GM10248 (cell line): Measurements from ENCODE around the gene TPM3.
"Not testable (repeated sequence)": the region's sequence is repeated elsewhere in the genome, so short reads cannot be mapped to it uniquely, and the experiment has no call there.

Source experiments
- CTCF ChIA-PET: fragments of 300-600 bp; sonication (Branson Sonifier 250); formaldehyde crosslinking; extraction: SDS; loops from one replicate; lab custom pipeline; 2021; ENCODE audit warnings: antibody characterized with exemption; lab: Yijun Ruan, JAX
- POLR2A ChIA-PET: fragments of 350-650 bp; sonication (Branson Sonifier 250); formaldehyde crosslinking; extraction: SDS; loops from one replicate; lab custom pipeline; 2020; ENCODE audit warnings: antibody characterized with exemption; lab: Yijun Ruan, JAX
- DNase-seq: peaks from one replicate; pipeline ENCODE4 v3.0.0; 2012; ENCODE audit errors: extremely low spot score
- TF ChIP-seq, protein P1 (sequence below): IDR thresholded peaks from 2 replicates; pipeline ENCODE4 v1.5.1; 2012; ENCODE audit warnings: mild to moderate bottlenecking, low read depth; ENCODE audit errors: extremely low read depth, missing control alignments, control extremely low read depth

Gene TPM3

DNA sequence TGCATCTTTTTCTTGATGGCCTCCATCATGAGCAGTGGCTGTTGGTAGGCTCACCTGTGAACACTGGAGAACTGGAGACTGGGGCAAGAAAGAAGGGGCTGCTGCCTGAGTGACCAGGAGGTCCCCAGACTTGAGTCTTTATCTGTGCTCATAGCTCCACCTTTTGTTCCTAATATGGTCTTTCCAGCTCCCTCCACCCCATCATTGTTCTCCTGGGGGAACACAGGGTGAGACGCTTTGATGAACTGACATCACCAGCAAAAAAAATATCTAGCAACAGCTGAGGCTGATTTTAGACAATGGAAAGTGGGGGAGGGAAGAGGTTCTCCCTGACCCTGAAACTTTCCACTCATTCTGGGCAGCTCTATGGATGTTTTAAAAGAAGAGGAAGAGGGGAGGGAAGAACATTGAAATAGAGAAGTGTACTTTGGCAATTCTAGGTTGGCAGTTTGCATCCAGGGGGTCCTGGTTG, at the start of gene TPM3:
TPM3 (minus strand) TSS at position 111 of the 472 bp plus-strand sequence; CDS start at position 29, 82 bp downstream.
- no peak for DNase-seq
- POLR2A ChIA-PET: no interaction called here
- TF ChIP-seq, protein P1, sequence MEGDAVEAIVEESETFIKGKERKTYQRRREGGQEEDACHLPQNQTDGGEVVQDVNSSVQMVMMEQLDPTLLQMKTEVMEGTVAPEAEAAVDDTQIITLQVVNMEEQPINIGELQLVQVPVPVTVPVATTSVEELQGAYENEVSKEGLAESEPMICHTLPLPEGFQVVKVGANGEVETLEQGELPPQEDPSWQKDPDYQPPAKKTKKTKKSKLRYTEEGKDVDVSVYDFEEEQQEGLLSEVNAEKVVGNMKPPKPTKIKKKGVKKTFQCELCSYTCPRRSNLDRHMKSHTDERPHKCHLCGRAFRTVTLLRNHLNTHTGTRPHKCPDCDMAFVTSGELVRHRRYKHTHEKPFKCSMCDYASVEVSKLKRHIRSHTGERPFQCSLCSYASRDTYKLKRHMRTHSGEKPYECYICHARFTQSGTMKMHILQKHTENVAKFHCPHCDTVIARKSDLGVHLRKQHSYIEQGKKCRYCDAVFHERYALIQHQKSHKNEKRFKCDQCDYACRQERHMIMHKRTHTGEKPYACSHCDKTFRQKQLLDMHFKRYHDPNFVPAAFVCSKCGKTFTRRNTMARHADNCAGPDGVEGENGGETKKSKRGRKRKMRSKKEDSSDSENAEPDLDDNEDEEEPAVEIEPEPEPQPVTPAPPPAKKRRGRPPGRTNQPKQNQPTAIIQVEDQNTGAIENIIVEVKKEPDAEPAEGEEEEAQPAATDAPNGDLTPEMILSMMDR: no peak
- CTCF ChIA-PET: interaction anchor here (0.8 to 4.1 kb wide), 4 partner anchors 14 to 143 kb away, joined by 3 to 20 read pairs (median 4); no protein-coding TSS in a partner anchor

DNA sequence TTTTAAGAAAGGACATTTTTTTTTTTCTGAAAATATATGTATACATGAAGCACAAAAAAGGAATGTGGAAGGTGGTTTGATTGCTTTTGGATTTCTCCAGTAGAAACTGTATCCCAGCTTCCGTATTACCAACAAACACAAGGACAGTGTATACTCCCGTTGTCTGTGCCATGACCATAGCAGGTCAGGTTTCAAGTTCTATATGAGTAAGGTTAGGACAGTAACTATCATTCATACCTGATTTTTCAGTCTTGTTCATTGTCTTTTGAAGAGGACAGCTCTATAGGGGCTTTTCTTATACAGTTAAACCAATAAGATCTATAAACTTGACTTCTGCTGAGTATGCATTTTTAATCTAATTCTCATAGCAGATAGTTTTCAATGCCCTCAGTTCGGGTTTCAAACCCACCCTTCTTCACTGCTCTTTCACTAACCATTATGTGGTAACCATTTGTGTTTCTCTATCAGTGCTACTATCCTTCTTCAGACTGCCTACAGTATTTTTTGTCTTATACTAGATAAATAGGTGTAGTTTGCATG, 48.5 kb upstream of the TPM3 start:
- DNase-seq: no peak
- ChIA-PET CTCF (interaction anchor here (1.4 kb wide), 1 partner anchor 10 kb away, joined by 4 read pairs; no protein-coding TSS in a partner anchor), POLR2A (no interaction called here)
- TF ChIP-seq, protein P1: no peak

DNA sequence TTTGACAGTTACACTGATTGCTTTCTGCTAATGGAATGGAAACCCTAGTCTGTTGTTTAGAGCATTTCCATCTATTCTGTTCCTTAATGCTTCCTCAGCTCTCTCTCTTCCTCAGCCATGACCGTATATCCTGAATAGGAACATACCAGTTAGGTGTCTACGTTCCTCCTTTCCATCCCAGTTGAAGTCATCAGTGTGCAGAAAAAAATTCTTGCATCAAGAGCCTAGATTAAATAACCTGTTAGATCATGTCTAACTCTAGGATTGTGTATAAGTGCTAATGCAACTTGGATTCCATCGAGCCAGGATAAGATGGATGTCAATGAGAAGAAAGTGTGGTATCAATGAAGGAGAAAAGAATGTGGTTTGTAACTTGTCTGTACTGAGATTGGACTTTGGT, 47.6 kb upstream of the TPM3 start:
- ChIA-PET CTCF (no interaction called here), POLR2A (no interaction called here)
- TF ChIP-seq, protein P1: no peak
- DNase-seq: no peak

DNA sequence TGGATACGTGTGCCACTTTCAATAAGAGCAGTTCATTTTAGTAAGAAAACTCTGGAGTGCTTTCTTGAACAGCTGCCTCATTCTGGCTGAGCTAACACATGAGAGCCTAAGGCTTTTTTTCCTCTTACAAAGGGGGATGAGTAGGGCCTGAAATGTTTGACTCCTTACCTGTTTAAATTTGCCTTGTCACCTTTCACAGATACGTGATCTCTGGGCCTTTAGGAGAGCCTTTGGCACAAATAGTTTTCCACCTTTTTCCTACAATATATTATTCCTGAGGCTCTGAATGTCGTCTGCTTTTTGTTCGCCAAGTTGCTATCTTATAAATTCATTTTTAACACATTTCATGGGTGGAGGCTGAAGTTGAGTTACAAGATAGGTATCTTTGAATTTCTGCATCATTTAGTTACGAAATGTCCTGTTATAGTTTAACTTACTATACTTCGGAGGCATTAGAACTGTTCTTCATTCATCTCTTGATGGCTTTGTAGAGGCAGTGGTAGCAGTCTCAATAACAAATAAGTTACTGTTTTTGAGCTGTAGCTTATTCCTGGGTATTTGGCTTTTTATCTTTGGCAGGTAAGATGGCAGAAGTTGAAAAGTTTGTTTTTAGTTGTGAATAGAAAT, 46.1 kb upstream of the TPM3 start:
- DNase-seq: no peak
- TF ChIP-seq, protein P1: no peak
- ChIA-PET CTCF (interaction anchor here (1.0 to 1.2 kb wide), 2 partner anchors 11 to 14 kb away, joined by 4 read pairs; no protein-coding TSS in a partner anchor), POLR2A (no interaction called here)

DNA sequence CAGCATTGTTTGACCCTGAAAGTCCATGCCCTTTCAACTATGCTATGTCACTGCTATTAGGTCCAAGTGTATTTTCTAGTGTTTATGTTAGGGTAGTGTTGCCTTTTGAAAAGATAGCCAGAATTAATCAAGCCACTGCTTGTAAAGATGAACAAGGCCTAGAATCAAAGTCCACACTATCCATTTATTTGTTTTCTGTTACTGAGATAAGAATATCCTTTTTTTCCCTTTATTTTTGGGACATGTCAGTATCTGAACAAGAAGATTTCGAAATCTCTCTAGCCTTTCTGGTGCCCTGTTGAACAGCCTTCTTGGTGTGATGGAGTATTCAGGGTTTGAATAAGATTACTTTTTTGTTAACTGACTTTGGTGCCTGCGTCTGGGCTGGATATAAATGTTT, 45.5 kb upstream of the TPM3 start:
- POLR2A ChIA-PET: interaction anchor here (0.5 kb wide), 1 partner anchor 33 kb away, joined by 3 read pairs; no protein-coding TSS in a partner anchor
- CTCF ChIA-PET: no interaction called here
- TF ChIP-seq, protein P1: no peak
- DNase-seq: no peak

DNA sequence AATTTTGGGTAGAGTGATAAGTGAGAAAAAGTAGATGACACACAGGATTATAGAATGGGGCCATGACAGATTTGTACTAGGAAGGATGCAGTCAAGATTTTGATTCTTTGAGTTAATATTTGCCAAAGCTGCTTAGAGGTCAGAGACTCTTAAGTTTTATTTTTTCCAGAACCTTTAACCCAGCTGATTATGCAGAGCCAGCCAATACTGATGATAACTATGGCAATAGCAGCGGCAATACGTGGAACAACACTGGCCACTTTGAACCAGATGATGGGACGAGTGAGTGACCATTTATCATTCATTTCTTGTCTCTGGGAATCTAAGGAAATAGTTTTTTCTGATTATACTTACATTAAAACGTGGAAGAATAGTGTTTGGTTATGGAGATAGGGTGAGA, 45.0 kb upstream of the TPM3 start:
- DNase-seq: no peak
- POLR2A ChIA-PET: no interaction called here
- CTCF ChIA-PET: no interaction called here
- TF ChIP-seq, protein P1: no peak

DNA sequence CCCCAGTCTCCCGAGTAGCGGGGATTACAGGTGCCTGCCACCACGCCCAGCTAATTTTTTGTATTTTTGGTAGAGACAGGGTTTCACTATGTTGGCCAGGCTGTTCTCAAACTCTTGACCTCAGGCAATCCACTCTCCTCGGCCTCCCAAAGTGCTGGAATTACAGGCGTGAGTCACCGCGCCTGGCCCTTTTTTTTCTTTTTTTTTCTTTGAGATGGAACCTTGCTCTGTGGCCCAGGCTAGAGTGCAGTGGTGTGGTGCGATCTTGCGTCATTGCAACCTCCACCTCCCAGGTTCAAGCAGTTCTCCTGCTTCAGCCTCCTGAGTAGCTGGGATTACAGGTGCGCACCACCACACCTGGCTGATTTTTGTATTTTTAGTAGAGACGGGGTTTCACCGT, 41.2 kb upstream of the TPM3 start:
- POLR2A ChIA-PET, DNase-seq, CTCF ChIA-PET: not testable (repeated sequence)

DNA sequence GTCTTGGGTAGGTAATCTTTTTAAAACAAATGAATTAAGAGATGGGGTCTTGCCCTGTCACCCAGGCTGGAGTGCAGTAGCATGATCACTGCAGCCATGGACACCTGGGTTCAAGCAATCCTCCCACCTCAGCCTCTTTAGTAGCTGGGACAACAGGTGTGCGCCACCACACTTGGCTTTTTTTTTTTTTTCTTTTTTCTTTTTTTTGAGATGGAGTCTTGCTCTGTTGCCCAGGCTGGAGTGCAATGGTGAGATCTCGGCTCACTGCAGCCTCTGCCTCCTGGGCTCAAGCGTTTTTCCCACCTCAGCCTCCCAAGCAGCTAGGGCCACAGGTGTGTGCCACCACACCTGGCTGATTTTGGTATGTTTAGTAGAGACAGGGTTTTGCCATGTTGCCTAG, 39.2 kb upstream of the TPM3 start:
- CTCF ChIA-PET: interaction anchor here (1.2 to 1.4 kb wide), 3 partner anchors 31 to 63 kb away, joined by 3 to 4 read pairs (median 4); no protein-coding TSS in a partner anchor
- DNase-seq, POLR2A ChIA-PET: not testable (repeated sequence)
